MM.1S (cell line): ENCODE results near the gene AMACR.

Source experiments
- EZH2phosphoT487 ChIP-seq: fragments of 300-600 bp; sonication (generic); IDR thresholded peaks from 2 replicates; pipeline ENCODE4 v1.6.1; 2018; ENCODE audit warnings: antibody characterized with exemption, low read length
- TF ChIP-seq, protein P1 (sequence below): fragments of 300-600 bp; sonication (generic); IDR thresholded peaks from 2 replicates; pipeline ENCODE4 v1.5.1; 2016; ENCODE audit warnings: antibody characterized with exemption, low read length, mixed read lengths

- TF ChIP-seq, protein P1, sequence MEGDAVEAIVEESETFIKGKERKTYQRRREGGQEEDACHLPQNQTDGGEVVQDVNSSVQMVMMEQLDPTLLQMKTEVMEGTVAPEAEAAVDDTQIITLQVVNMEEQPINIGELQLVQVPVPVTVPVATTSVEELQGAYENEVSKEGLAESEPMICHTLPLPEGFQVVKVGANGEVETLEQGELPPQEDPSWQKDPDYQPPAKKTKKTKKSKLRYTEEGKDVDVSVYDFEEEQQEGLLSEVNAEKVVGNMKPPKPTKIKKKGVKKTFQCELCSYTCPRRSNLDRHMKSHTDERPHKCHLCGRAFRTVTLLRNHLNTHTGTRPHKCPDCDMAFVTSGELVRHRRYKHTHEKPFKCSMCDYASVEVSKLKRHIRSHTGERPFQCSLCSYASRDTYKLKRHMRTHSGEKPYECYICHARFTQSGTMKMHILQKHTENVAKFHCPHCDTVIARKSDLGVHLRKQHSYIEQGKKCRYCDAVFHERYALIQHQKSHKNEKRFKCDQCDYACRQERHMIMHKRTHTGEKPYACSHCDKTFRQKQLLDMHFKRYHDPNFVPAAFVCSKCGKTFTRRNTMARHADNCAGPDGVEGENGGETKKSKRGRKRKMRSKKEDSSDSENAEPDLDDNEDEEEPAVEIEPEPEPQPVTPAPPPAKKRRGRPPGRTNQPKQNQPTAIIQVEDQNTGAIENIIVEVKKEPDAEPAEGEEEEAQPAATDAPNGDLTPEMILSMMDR, result no peak
- TF ChIP-seq EZH2phosphoT487, result no peak
Observed at GRCh38 chr5:34042321-34042720, 34.5 kb upstream of the AMACR start.
